BJ (cell line): ENCODE data around the gene C1QL2. TPM values are rescaled to one million over a fixed set of nuclear protein-coding genes. Genes with fewer than 3 reads are reported as not detected.

Experiments
- CTCF ChIA-PET: fragments of 350-600 bp; formaldehyde crosslinking; extraction: SDS; loops from one replicate; lab custom pipeline; 2021; ENCODE audit warnings: antibody characterized with exemption, inconsistent platforms; lab: Yijun Ruan, JAX
- POLR2A ChIA-PET: fragments of 300-600 bp; sonication (Branson Sonifier 250); formaldehyde crosslinking; extraction: SDS; loops from one replicate; lab custom pipeline; 2021; ENCODE audit warnings: antibody characterized with exemption; lab: Charles Lee
- DNase-seq: peaks from one replicate; pipeline ENCODE4 v3.0.0-alpha.2; 2011; ENCODE audit warnings: low read depth
- H3K27me3 ChIP-seq: 2 replicates; pipeline ENCODE4 v1.6.0; 2011; ENCODE audit warnings: low read length; ENCODE audit not compliant: control insufficient read depth, insufficient read depth
- H3K36me3 ChIP-seq: 2 replicates; pipeline ENCODE4 v1.5.1; 2011; ENCODE audit warnings: low read length; ENCODE audit not compliant: control insufficient read depth, insufficient read depth
- H3K4me3 ChIP-seq: 2 replicates; pipeline ENCODE4 v1.5.1; 2011; ENCODE audit warnings: low read depth, mild to moderate bottlenecking, control low read depth, low read length
- CTCF ChIP-seq: IDR thresholded peaks from 2 replicates; pipeline ENCODE4 v1.5.1; 2011; ENCODE audit warnings: low read depth, mild to moderate bottlenecking, control low read depth, inconsistent platforms, low read length, moderate library complexity; ENCODE audit not compliant: insufficient read depth
- polyA plus RNA-seq: library from polyadenylated mRNA; depleted of rRNA; stranded (reverse); fragments of >200 nt; gene quantifications from 2 replicates; pipeline ENCODE4 v1.2.3, GENCODE V29; 2011

C1QL2 gene
- polyA plus RNA-seq, 1 experiment = not detected

DNA sequence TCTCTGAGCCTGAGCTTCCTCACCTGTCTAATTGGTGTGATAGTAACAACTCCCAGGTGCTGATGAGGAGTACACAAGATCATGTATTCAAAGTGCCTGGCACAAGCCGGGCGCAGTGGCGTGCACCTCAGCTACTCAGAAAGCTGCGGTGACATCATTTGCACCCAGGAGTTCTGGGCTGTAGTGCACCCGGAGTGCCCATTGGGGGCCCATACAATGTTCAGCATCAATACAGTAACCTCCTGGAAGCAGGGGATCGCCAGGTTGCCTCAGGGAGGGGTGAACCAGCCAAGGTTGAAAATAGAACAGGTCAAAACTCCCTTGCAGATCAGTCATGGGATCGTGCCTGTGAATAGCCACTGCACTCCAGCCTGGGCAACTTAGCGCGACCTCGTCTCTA is 11.2 kb upstream of the C1QL2 start:
- ChIA-PET POLR2A (no interaction called here), CTCF (no interaction called here)
- no peak for DNase-seq
- no peaks in the 10 kb centered on the region for H3K27me3 ChIP-seq
- no peak overlapping the region for H3K4me3 ChIP-seq
- TF ChIP-seq CTCF = no peak
- H3K36me3 ChIP-seq = no peaks in the 10 kb centered on the region

GRCh38 chr2:119160361-119160990 is 1.9 kb upstream of the C1QL2 start:
- no peak overlapping the region for H3K4me3 ChIP-seq
- ChIA-PET POLR2A (no interaction called here), CTCF (interaction anchor here (0.6 to 1.4 kb wide), 3 partner anchors 14 to 323 kb away, joined by 3 to 4 read pairs (median 3); no protein-coding TSS in a partner anchor)
- H3K27me3 ChIP-seq = peaks cover 23% of the 10 kb centered on the region
- TF ChIP-seq CTCF = no peak
- no peaks in the 10 kb centered on the region for H3K36me3 ChIP-seq
- no peak for DNase-seq

- ChIA-PET POLR2A (no interaction called here), CTCF (no interaction called here)
- Histone ChIP-seq H3K4me3 (no peak overlapping the region), H3K27me3 (peaks cover 37% of the 10 kb centered on the region), H3K36me3 (no peaks in the 10 kb centered on the region)
- TF ChIP-seq CTCF = no peak
- no peak for DNase-seq
These were observed 570 bp downstream of the C1QL2 start for GRCh38 chr2:119157850-119158511.

DNA sequence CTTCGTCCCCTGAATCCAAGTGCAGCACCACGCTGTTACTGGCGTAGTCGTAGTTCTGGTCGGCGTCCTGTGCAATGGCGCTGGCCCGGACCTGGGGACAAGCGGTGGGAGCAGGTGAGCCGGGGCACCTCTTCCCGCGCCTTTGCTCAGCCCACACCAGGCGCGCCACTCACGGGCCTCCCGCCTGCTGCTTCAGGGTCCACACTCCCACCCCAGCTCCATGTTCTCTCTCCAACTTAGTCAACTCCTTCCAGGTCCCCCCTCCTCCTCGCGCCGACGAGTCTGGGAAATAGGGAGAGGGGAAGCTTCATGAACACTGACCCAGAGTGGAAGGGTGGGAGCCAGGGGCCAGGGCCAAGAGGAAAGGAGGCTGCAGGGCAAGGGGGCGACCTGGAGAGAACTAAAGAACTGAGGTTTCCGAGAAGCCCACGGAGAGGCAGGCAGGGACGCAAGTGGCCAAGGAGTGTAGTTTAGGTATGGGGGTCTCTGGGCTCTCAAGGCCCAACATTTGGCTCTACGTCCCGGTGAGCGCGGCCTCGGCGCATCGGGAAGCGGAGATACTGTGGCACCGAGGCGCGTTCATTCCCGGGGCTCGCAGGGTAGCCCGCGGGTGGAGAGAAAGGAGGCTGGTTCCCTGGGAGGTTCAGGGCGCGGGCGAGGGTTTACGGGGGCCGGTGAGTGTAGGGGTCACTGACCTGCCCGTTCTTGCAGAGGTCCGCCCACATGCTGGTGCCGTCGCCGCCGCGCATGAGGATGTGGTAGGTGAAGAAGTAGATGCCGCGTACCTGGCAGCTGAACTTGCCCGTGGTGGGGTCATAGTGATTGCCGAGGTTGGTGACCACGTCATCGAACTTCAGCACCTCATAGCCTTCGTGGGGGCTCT is 1.4 kb downstream of the C1QL2 start:
- H3K36me3 ChIP-seq = no peaks in the 10 kb centered on the region
- POLR2A ChIA-PET = no interaction called here
- peaks cover 37% of the 10 kb centered on the region for H3K27me3 ChIP-seq
- DNase-seq = no peak
- TF ChIP-seq CTCF = no peak
- CTCF ChIA-PET = interaction anchor here (0.6 kb wide), 1 partner anchor 12 kb away, joined by 3 read pairs; no protein-coding TSS in a partner anchor
- no peak overlapping the region for H3K4me3 ChIP-seq
